B cell (primary cell): ENCODE results near the gene SLU7. TPM values are rescaled to one million over a fixed set of nuclear protein-coding genes. Genes with fewer than 3 reads are reported as not detected.

Experiments used
- ATAC-seq: fragments of 200-7000 bp; cut with Tn5 transposase; one replicate; pipeline ENCODE4 v1.10.0; 2021; ENCODE audit warnings: low read depth, mild to moderate bottlenecking, moderate number of reproducible peaks, moderate library complexity
- CTCF ChIA-PET: fragments of 350-600 bp; sonication (Branson Sonifier 250); formaldehyde crosslinking; loops from one replicate; lab custom pipeline; 2021; ENCODE audit warnings: antibody characterized with exemption, inconsistent platforms; lab: Charles Lee
- POLR2A ChIA-PET: fragments of 350-600 bp; sonication (Branson Sonifier 250); formaldehyde crosslinking; loops from one replicate; lab custom pipeline; 2021; ENCODE audit warnings: antibody characterized with exemption; lab: Charles Lee
- DNase-seq: peaks from one replicate; pipeline ENCODE4 v3.0.0; 2013
- H2AFZ ChIP-seq: 2 replicates; pipeline ENCODE4 v1.6.1; 2012; ENCODE audit warnings: mild to moderate bottlenecking, low read depth, low read length; ENCODE audit not compliant: insufficient read depth, poor library complexity, severe bottlenecking
- H3K27ac ChIP-seq, 2 donors: 1 replicate in 1 of 2; 2 replicates in 1 of 2; pipeline ENCODE4 v1.5.1; 2012 to 2013; ENCODE audit warnings: low read length in 2 of 2, mild to moderate bottlenecking in 2 of 2, moderate library complexity in 1 of 2
- H3K27me3 ChIP-seq, 4 experiments: fragments of 200-600 bp in 1 of 4; sonication (generic) in 1 of 4; replicated peaks in 1 of 4; 1 replicate in 2 of 4; 2 replicates in 2 of 4; pipeline versions ENCODE4 v1.6.1 to v1.7.0; 2013 to 2016; ENCODE audit warnings: low read length in 3 of 4, mild to moderate bottlenecking in 2 of 4, mixed read lengths in 1 of 4, moderate library complexity in 1 of 4; ENCODE audit not compliant: insufficient read depth in 4 of 4, control insufficient read depth in 3 of 4; ENCODE audit errors: control extremely low read depth in 1 of 4
- H3K36me3 ChIP-seq, 2 experiments: replicated peaks in 1 of 2; 1 replicate in 1 of 2; 2 replicates in 1 of 2; pipeline versions ENCODE4 v1.6.1 to v1.7.1; 2013; ENCODE audit warnings: low read length in 1 of 2; ENCODE audit not compliant: insufficient read depth in 2 of 2, control insufficient read depth in 1 of 2; ENCODE audit errors: control extremely low read depth in 1 of 2, extremely low read depth in 1 of 2
- H3K4me1 ChIP-seq, 2 donors: fragments of 200-600 bp in 1 of 2; sonication (generic) in 1 of 2; 1 replicate in 1 of 2; 2 replicates in 1 of 2; pipeline versions ENCODE4 v1.5.1 to v1.6.1; 2013 to 2017; ENCODE audit warnings: low read length in 2 of 2; ENCODE audit not compliant: control insufficient read depth in 2 of 2, insufficient read depth in 2 of 2
- H3K4me2 ChIP-seq: replicated peaks from 2 replicates; pipeline ENCODE3; 2012; ENCODE audit warnings: mild to moderate bottlenecking, low read depth, low read length; ENCODE audit not compliant: poor library complexity, severe bottlenecking
- H3K4me3 ChIP-seq, 5 experiments: fragments of 200-600 bp in 1 of 5; sonication (generic) in 1 of 5; 1 replicate in 3 of 5; 2 replicates in 2 of 5; pipeline versions ENCODE4 v1.5.1 to v1.7.0; 2011 to 2016; ENCODE audit warnings: low read length in 4 of 5, mild to moderate bottlenecking in 4 of 5, low read depth in 2 of 5, control low read depth in 1 of 5, moderate library complexity in 1 of 5; ENCODE audit not compliant: insufficient read depth in 1 of 5; ENCODE audit errors: control extremely low read depth in 1 of 5, extremely low read depth in 1 of 5
- H3K79me2 ChIP-seq: fragments of 200-600 bp; sonication (generic); one replicate; pipeline ENCODE4 v1.6.0; 2016; ENCODE audit warnings: low read length; ENCODE audit not compliant: control insufficient read depth, insufficient read depth
- H3K9ac ChIP-seq: fragments of 200-600 bp; sonication (generic); 2 replicates; pipeline ENCODE4 v1.6.1; 2017; ENCODE audit warnings: mild to moderate bottlenecking, low read length, moderate library complexity
- H3K9me3 ChIP-seq, 3 donors: one replicate each; pipeline versions ENCODE4 v1.6.1 to v1.7.1; 2013; ENCODE audit warnings: low read length in 2 of 3; ENCODE audit not compliant: control insufficient read depth in 2 of 3, insufficient read depth in 1 of 3; ENCODE audit errors: control extremely low read depth in 1 of 3
- H4K20me1 ChIP-seq: 2 replicates; pipeline ENCODE4 v1.6.0; 2012; ENCODE audit warnings: mild to moderate bottlenecking, low read length; ENCODE audit not compliant: insufficient read depth, control insufficient read depth, poor library complexity, severe bottlenecking
- H3K27ac Mint-ChIP-seq: one replicate; pipeline ENCODE4 v1.8.0; 2021; ENCODE audit warnings: mixed read lengths
- H3K27me3 Mint-ChIP-seq: one replicate; pipeline ENCODE4 v1.8.0; 2021; ENCODE audit warnings: mixed read lengths
- H3K4me1 Mint-ChIP-seq: one replicate; pipeline ENCODE4 v1.8.0; 2021; ENCODE audit warnings: mixed read lengths
- H3K4me3 Mint-ChIP-seq: one replicate; pipeline ENCODE4 v1.8.0; 2021; ENCODE audit warnings: mixed read lengths
- H3K9me3 Mint-ChIP-seq: one replicate; pipeline ENCODE4 v1.8.0; 2022; ENCODE audit warnings: mixed read lengths; ENCODE audit not compliant: insufficient read depth
- CTCF ChIP-seq: fragments of 200-600 bp; IDR thresholded peaks from one replicate; pipeline ENCODE4 v1.8.0; 2022; ENCODE audit warnings: antibody characterized with exemption, mild to moderate bottlenecking
- EZH2 ChIP-seq: IDR thresholded peaks from 2 replicates; pipeline ENCODE4 v1.6.1; 2012; ENCODE audit warnings: borderline replicate concordance, low read depth, mild to moderate bottlenecking, moderate library complexity, low read length; ENCODE audit not compliant: insufficient read depth, poor library complexity, severe bottlenecking
- WGBS: methylation state at CpG from one replicate; pipeline ENCODE4 v1.1.5; 2013; ENCODE audit warnings: missing lambda C conversion rate; ENCODE audit not compliant: insufficient coverage; 5-methylcytosine and 5-hydroxymethylcytosine counted together
- intact Hi-C: fragments of 100-400 bp; cut with micrococcal nuclease; formaldehyde crosslinking; loops from one replicate; pipeline ENCODE4 v1.10.0; 2022
- polyA plus RNA-seq: library from polyadenylated mRNA; depleted of rRNA; stranded (reverse); fragments of >200 nt; gene quantifications from 2 replicates; pipeline ENCODE4 v1.2.3, GENCODE V29; 2012
- total RNA-seq, 2 donors: library from RNA; stranded (reverse); fragments of 120-200 nt in 1 of 2; gene quantifications; 1 replicate in 1 of 2; 2 replicates in 1 of 2; pipeline versions ENCODE4 v1.2.3 to v1.2.4, GENCODE V29; 2013 to 2022

Gene SLU7
- total and polyA plus RNA-seq, 2 donors (not counting 1 experiment from before 2014, with no cell fraction given), result 30.8 to 68.3 TPM

GRCh38 chr5:160376416-160376815 is 42.5 kb downstream of the SLU7 start:
- ChIA-PET POLR2A (no interaction called here), CTCF (no interaction called here)
- H3K4me2 ChIP-seq, result no peak overlapping the region
- H3K36me3 ChIP-seq, result no peaks in the 10 kb centered on the region
- ATAC-seq (no peak), DNase-seq (no peak)
- H3K4me1 ChIP-seq, result no peaks in the 10 kb centered on the region
- H3K4me3 ChIP-seq, result no peak overlapping the region
- H4K20me1 ChIP-seq, result no peaks in the 10 kb centered on the region
- Mint-ChIP-seq H3K27me3 (peaks cover 44% of the 10 kb centered on the region), H3K9me3 (no peaks in the 10 kb centered on the region), H3K4me3 (no peak overlapping the region), H3K4me1 (no peaks in the 10 kb centered on the region), H3K27ac (no peak overlapping the region)
- H3K9ac ChIP-seq, result no peak overlapping the region
- H3K79me2 ChIP-seq, result no peaks in the 10 kb centered on the region
- no peaks in the 10 kb centered on the region for H3K9me3 ChIP-seq
- H3K27ac ChIP-seq, result no peak overlapping the region
- H3K27me3 ChIP-seq, result peaks cover 0 to 11% (median 4%) of the 10 kb centered on the region in 4 experiments
- no peak overlapping the region for H2AFZ ChIP-seq
- TF ChIP-seq CTCF, result no peak
- no peak for TF ChIP-seq EZH2
- intact Hi-C loops, result no loop called here

- no peak for TF ChIP-seq CTCF
- no peak for TF ChIP-seq EZH2
- H3K27me3 ChIP-seq, result peaks cover 0 to 18% (median 8%) of the 10 kb centered on the region in 4 experiments
- WGBS, result no CpG with 5 or more reads among the region's 2 CpGs
- DNase-seq (no peak), ATAC-seq (no peak)
- H4K20me1 ChIP-seq, result no peaks in the 10 kb centered on the region
- H3K79me2 ChIP-seq, result no peaks in the 10 kb centered on the region
- H2AFZ ChIP-seq, result no peak overlapping the region
- H3K4me3 ChIP-seq, result no peak overlapping the region
- Mint-ChIP-seq H3K9me3 (no peaks in the 10 kb centered on the region), H3K27ac (no peak overlapping the region), H3K4me3 (no peak overlapping the region), H3K4me1 (peaks cover 3% of the 10 kb centered on the region), H3K27me3 (peaks cover 51% of the 10 kb centered on the region)
- POLR2A ChIA-PET, result no interaction called here
- peaks cover 0 to under 1% of the 10 kb centered on the region in 2 donors for H3K4me1 ChIP-seq
- H3K36me3 ChIP-seq, result no peaks in the 10 kb centered on the region
- no peak overlapping the region for H3K27ac ChIP-seq
- no peaks in the 10 kb centered on the region for H3K9me3 ChIP-seq
- intact Hi-C loops, result no loop called here
- H3K9ac ChIP-seq, result no peak overlapping the region
- no peak overlapping the region for H3K4me2 ChIP-seq
- CTCF ChIA-PET, result no interaction called here
Measured at GRCh38 chr5:160375701-160376100, 43.2 kb downstream of the SLU7 start.
